SK-N-SH (cell line): ENCODE data around the gene TRPV3. TPM values are rescaled to one million over a fixed set of nuclear protein-coding genes. Genes with fewer than 3 reads are reported as not detected.

Source experiments
- CTCF ChIA-PET: fragments of 300-600, 350-600 bp; formaldehyde crosslinking; extraction: SDS; loops from one replicate; lab custom pipeline; 2021; lab: Yijun Ruan, JAX
- POLR2A ChIA-PET: fragments of 350-600 bp; sonication (Branson Sonifier 250); formaldehyde crosslinking; extraction: SDS; loops from one replicate; lab custom pipeline; 2020; ENCODE audit warnings: antibody characterized with exemption, inconsistent platforms; lab: Yijun Ruan, JAX
- DNase-seq: peaks from one replicate; pipeline ENCODE4 v3.0.0; 2012
- H2AFZ ChIP-seq: fragments of 200-600 bp; sonication (generic); 2 replicates; pipeline ENCODE4 v1.8.1; 2016; ENCODE audit warnings: antibody characterized with exemption, mild to moderate bottlenecking, low read depth
- H3F3A ChIP-seq: fragments of 200-600 bp; sonication (generic); replicated peaks from 2 replicates; pipeline ENCODE3; 2016; ENCODE audit warnings: antibody characterized with exemption, mild to moderate bottlenecking; ENCODE audit not compliant: insufficient read depth
- H3K27ac ChIP-seq, 2 experiments: fragments of 200-500 bp in 1 of 2; fragments of 200-600 bp in 1 of 2; sonication (Bioruptor generic) in 1 of 2; sonication (generic), shearing (Covaris generic) in 1 of 2; 2 replicates each; pipeline versions ENCODE4 v1.5.1 to v1.6.1; 2014 to 2016; ENCODE audit warnings: low read depth in 2 of 2, inconsistent platforms in 1 of 2, low read length in 1 of 2, mild to moderate bottlenecking in 1 of 2, mixed read lengths in 1 of 2
- H3K27me3 ChIP-seq: fragments of 200-600 bp; sonication (generic), shearing (Covaris generic); 2 replicates; pipeline ENCODE4 v1.6.1; 2016; ENCODE audit warnings: mixed run types; ENCODE audit not compliant: insufficient read depth
- H3K36me3 ChIP-seq, 2 experiments: fragments of 200-500 bp in 1 of 2; fragments of 200-600 bp in 1 of 2; sonication (Bioruptor generic) in 1 of 2; sonication (generic) in 1 of 2; replicated peaks in 1 of 2; 2 replicates each; pipeline versions ENCODE3 to v1.5.1; 2014 to 2016; ENCODE audit warnings: low read length in 1 of 2, mild to moderate bottlenecking in 1 of 2; ENCODE audit not compliant: insufficient read depth in 2 of 2, control insufficient read depth in 1 of 2
- H3K4me1 ChIP-seq, 2 experiments: fragments of 200-500 bp in 1 of 2; fragments of 200-600 bp in 1 of 2; sonication (Bioruptor generic) in 1 of 2; sonication (generic), shearing (Covaris generic) in 1 of 2; 2 replicates each; pipeline versions ENCODE4 v1.5.1 to v1.6.1; 2014 to 2016; ENCODE audit warnings: low read depth in 1 of 2, low read length in 1 of 2, mixed run types in 1 of 2; ENCODE audit not compliant: insufficient read depth in 2 of 2, control insufficient read depth in 1 of 2
- H3K4me2 ChIP-seq: fragments of 200-600 bp; sonication (generic), shearing (Covaris generic); 2 replicates; pipeline ENCODE4 v1.6.1; 2017; ENCODE audit warnings: mixed run types
- H3K4me3 ChIP-seq, 2 experiments: fragments of 200-500 bp in 1 of 2; fragments of 200-600 bp in 1 of 2; sonication (Bioruptor generic) in 1 of 2; sonication (generic), shearing (Covaris generic) in 1 of 2; 2 replicates each; pipeline versions ENCODE4 v1.5.1 to v1.8.1; 2014 to 2016; ENCODE audit warnings: low read depth in 2 of 2, inconsistent platforms in 1 of 2, low read length in 1 of 2, mild to moderate bottlenecking in 1 of 2, mixed read lengths in 1 of 2, moderate library complexity in 1 of 2
- H3K79me2 ChIP-seq: fragments of 200-600 bp; sonication (generic); 2 replicates; pipeline ENCODE4 v1.8.1; 2017; ENCODE audit warnings: mild to moderate bottlenecking; ENCODE audit not compliant: insufficient read depth
- H3K9ac ChIP-seq: fragments of 200-600 bp; sonication (generic); 2 replicates; pipeline ENCODE4 v1.6.1; 2017; ENCODE audit warnings: mixed run types
- H3K9me2 ChIP-seq: fragments of 200-600 bp; sonication (generic); 2 replicates; pipeline ENCODE4 v1.6.1; 2017; ENCODE audit warnings: mixed run types
- H3K9me3 ChIP-seq: fragments of 200-600 bp; sonication (generic); 2 replicates; pipeline ENCODE4 v1.6.1; 2017; ENCODE audit warnings: mixed run types, mild to moderate bottlenecking, moderate library complexity
- H4K20me1 ChIP-seq: fragments of 200-600 bp; sonication (generic); 2 replicates; pipeline ENCODE4 v1.6.1; 2017; ENCODE audit warnings: mild to moderate bottlenecking, mixed run types; ENCODE audit not compliant: insufficient read depth
- ELF1 ChIP-seq: IDR thresholded peaks from 2 replicates; pipeline ENCODE4 v1.4.0; 2012
- EZH2phosphoT487 ChIP-seq: fragments of 200-600 bp; sonication (generic); IDR thresholded peaks from 2 replicates; pipeline ENCODE4 v1.6.1; 2017; ENCODE audit warnings: low read depth, mixed run types, mild to moderate bottlenecking, antibody characterized with exemption, moderate library complexity, borderline replicate concordance
- FOSL2 ChIP-seq: IDR thresholded peaks from 2 replicates; pipeline ENCODE4 v1.4.0; 2012; ENCODE audit warnings: low read depth, mild to moderate bottlenecking, moderate library complexity, borderline replicate concordance
- IRF3 ChIP-seq: fragments of 150-350 bp; IDR thresholded peaks from 2 replicates; pipeline ENCODE4 v1.6.1; 2016; ENCODE audit warnings: mild to moderate bottlenecking, low read depth, low read length
- MEF2A ChIP-seq: IDR thresholded peaks from 2 replicates; pipeline ENCODE4 v1.4.0; 2012; ENCODE audit warnings: low read depth, borderline replicate concordance
- NFIC ChIP-seq: IDR thresholded peaks from 2 replicates; pipeline ENCODE4 v1.4.0; 2012; ENCODE audit warnings: borderline replicate concordance
- RFX5 ChIP-seq: IDR thresholded peaks from 2 replicates; pipeline ENCODE4 v1.6.1; 2012; ENCODE audit warnings: mild to moderate bottlenecking, improper control_type of control experiment, low read length
- RXRA ChIP-seq: IDR thresholded peaks from 2 replicates; pipeline ENCODE4 v1.4.0; 2012; ENCODE audit warnings: low read depth, mild to moderate bottlenecking, borderline replicate concordance
- TEAD4 ChIP-seq: IDR thresholded peaks from 2 replicates; pipeline ENCODE4 v1.4.0; 2012; ENCODE audit warnings: mild to moderate bottlenecking, borderline replicate concordance; ENCODE audit not compliant: insufficient read depth
- WGBS: methylation state at CpG from one replicate; pipeline ENCODE4 v1.1.6; 2017; ENCODE audit warnings: low lambda C conversion rate; 5-methylcytosine and 5-hydroxymethylcytosine counted together
- polyA plus RNA-seq, 3 experiments: library from polyadenylated mRNA; depleted of rRNA; stranded (reverse); fragments of >200 nt; gene quantifications; 2 replicates each; pipeline ENCODE4 v1.2.3, GENCODE V29; 2012
- TF ChIP-seq, protein P1 (sequence below): IDR thresholded peaks from 2 replicates; pipeline ENCODE4 v1.6.1; 2012; ENCODE audit warnings: mild to moderate bottlenecking, low read depth, low read length, moderate library complexity
- TF ChIP-seq, protein P2 (sequence below): IDR thresholded peaks from 2 replicates; pipeline ENCODE4 v1.4.0; 2012; ENCODE audit warnings: low read depth, borderline replicate concordance

The TRPV3 gene
- polyA plus RNA-seq, 1 of the 3 experiments (the other 2 are of a cell fraction), result 0.28 TPM

- Histone ChIP-seq H3F3A (no peaks in the 10 kb centered on the region), H3K36me3 (no peaks in the 10 kb centered on the region), H3K9ac (no peak overlapping the region), H2AFZ (no peak overlapping the region), H3K4me3 (no peak overlapping the region), H4K20me1 (no peaks in the 10 kb centered on the region), H3K4me2 (no peak overlapping the region), H3K9me3 (no peaks in the 10 kb centered on the region), H3K79me2 (no peaks in the 10 kb centered on the region), H3K27ac (no peak overlapping the region), H3K4me1 (no peaks in the 10 kb centered on the region), H3K27me3 (no peaks in the 10 kb centered on the region), H3K9me2 (no peaks in the 10 kb centered on the region)
- TF ChIP-seq, protein P1, sequence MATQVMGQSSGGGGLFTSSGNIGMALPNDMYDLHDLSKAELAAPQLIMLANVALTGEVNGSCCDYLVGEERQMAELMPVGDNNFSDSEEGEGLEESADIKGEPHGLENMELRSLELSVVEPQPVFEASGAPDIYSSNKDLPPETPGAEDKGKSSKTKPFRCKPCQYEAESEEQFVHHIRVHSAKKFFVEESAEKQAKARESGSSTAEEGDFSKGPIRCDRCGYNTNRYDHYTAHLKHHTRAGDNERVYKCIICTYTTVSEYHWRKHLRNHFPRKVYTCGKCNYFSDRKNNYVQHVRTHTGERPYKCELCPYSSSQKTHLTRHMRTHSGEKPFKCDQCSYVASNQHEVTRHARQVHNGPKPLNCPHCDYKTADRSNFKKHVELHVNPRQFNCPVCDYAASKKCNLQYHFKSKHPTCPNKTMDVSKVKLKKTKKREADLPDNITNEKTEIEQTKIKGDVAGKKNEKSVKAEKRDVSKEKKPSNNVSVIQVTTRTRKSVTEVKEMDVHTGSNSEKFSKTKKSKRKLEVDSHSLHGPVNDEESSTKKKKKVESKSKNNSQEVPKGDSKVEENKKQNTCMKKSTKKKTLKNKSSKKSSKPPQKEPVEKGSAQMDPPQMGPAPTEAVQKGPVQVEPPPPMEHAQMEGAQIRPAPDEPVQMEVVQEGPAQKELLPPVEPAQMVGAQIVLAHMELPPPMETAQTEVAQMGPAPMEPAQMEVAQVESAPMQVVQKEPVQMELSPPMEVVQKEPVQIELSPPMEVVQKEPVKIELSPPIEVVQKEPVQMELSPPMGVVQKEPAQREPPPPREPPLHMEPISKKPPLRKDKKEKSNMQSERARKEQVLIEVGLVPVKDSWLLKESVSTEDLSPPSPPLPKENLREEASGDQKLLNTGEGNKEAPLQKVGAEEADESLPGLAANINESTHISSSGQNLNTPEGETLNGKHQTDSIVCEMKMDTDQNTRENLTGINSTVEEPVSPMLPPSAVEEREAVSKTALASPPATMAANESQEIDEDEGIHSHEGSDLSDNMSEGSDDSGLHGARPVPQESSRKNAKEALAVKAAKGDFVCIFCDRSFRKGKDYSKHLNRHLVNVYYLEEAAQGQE, result no peak
- no peak for TF ChIP-seq IRF3
- TF ChIP-seq RFX5, result no peak
- no peak for TF ChIP-seq RXRA
- no peak for TF ChIP-seq MEF2A
- TF ChIP-seq NFIC, result no peak
- no peak for TF ChIP-seq EZH2phosphoT487
- TF ChIP-seq TEAD4, result no peak
- no peak for TF ChIP-seq FOSL2
- TF ChIP-seq, protein P2, sequence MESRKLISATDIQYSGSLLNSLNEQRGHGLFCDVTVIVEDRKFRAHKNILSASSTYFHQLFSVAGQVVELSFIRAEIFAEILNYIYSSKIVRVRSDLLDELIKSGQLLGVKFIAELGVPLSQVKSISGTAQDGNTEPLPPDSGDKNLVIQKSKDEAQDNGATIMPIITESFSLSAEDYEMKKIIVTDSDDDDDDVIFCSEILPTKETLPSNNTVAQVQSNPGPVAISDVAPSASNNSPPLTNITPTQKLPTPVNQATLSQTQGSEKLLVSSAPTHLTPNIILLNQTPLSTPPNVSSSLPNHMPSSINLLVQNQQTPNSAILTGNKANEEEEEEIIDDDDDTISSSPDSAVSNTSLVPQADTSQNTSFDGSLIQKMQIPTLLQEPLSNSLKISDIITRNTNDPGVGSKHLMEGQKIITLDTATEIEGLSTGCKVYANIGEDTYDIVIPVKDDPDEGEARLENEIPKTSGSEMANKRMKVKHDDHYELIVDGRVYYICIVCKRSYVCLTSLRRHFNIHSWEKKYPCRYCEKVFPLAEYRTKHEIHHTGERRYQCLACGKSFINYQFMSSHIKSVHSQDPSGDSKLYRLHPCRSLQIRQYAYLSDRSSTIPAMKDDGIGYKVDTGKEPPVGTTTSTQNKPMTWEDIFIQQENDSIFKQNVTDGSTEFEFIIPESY, result no peak
- no peak for TF ChIP-seq ELF1
- ChIA-PET CTCF (no interaction called here), POLR2A (no interaction called here)
- no peak for DNase-seq
- 94% methylated on average over 9 of the region's 9 CpGs for WGBS
Measured at GRCh38 chr17:3569534-3570137, 12.0 kb upstream of the TRPV3 start.
